Stimulated activated CD8-positive, alpha-beta memory T cell treated with anti-CD3 and anti-CD28 coated beads, Interleukin-15, amount 100 ng/mL, for 1 hour (primary cell): ENCODE results near the gene RPH3AL.
"Not testable (repeated sequence)": the region's sequence is repeated elsewhere in the genome, so short reads cannot be mapped to it uniquely, and the experiment has no call there.

Source experiments
- DNase-seq: peaks from one replicate; pipeline ENCODE4 v3.0.0-alpha.2; 2020; ENCODE audit warnings: low read depth

Gene RPH3AL

GRCh38 chr17:282000-282911 lies 70.4 kb downstream of the RPH3AL start:
- DNase-seq: no peak

- DNase-seq: no peak
Measured at GRCh38 chr17:281365-281999, 71.1 kb downstream of the RPH3AL start.

GRCh38 chr17:280901-281300 lies 71.7 kb downstream of the RPH3AL start:
- no peak for DNase-seq

- no peak for DNase-seq
Measured at GRCh38 chr17:280216-280615, 72.4 kb downstream of the RPH3AL start.

GRCh38 chr17:279776-280175 lies 72.8 kb downstream of the RPH3AL start:
- DNase-seq: no peak

GRCh38 chr17:279331-279730 lies 73.3 kb downstream of the RPH3AL start:
- no peak for DNase-seq

GRCh38 chr17:278676-279059 lies 73.9 kb downstream of the RPH3AL start:
- DNase-seq: no peak

- DNase-seq: no peak
Measured at GRCh38 chr17:278055-278675, 74.4 kb downstream of the RPH3AL start.

GRCh38 chr17:274902-275301 lies 77.7 kb downstream of the RPH3AL start:
- DNase-seq: no peak

- DNase-seq: no peak
Measured at GRCh38 chr17:273981-274832, 78.4 kb downstream of the RPH3AL start.

GRCh38 chr17:272856-273255 lies 79.8 kb downstream of the RPH3AL start:
- not testable (repeated sequence) for DNase-seq

GRCh38 chr17:271928-272623 lies 80.5 kb downstream of the RPH3AL start:
- not testable (repeated sequence) for DNase-seq

- DNase-seq: no peak
Measured at GRCh38 chr17:269616-270514, 82.7 kb downstream of the RPH3AL start.

GRCh38 chr17:266701-267667 lies 85.6 kb downstream of the RPH3AL start:
- no peak for DNase-seq

- no peak for DNase-seq
Measured at GRCh38 chr17:266219-266618, 86.4 kb downstream of the RPH3AL start.

GRCh38 chr17:265718-266117 lies 86.9 kb downstream of the RPH3AL start:
- no peak for DNase-seq

GRCh38 chr17:263773-264172 lies 88.8 kb downstream of the RPH3AL start:
- DNase-seq: no peak

- no peak for DNase-seq
Measured at GRCh38 chr17:263271-263670, 89.3 kb downstream of the RPH3AL start.

- DNase-seq: no peak
Measured at GRCh38 chr17:261635-262034, 91.0 kb downstream of the RPH3AL start.
